Peyer's patch (tissue), 4 donors: ENCODE measurements around the gene WIPF1.

ENCODE experiments used
- POLR2A ChIP-seq, 2 donors: fragments of 450-650 bp; IDR thresholded peaks; one replicate each; pipeline ENCODE4 v1.5.1; 2017; ENCODE audit warnings: antibody characterized with exemption in 2 of 2, mild to moderate bottlenecking in 2 of 2, moderate library complexity in 2 of 2
- TF ChIP-seq, protein P1 (sequence below), 6 experiments: fragments of 450-650 bp in 4 of 6; fragments of 200-600 bp in 2 of 6; sonication (generic) in 1 of 6; IDR thresholded peaks; one replicate each; pipeline ENCODE4 v1.5.1; 2017 to 2019; ENCODE audit warnings: antibody characterized with exemption in 6 of 6, mild to moderate bottlenecking in 3 of 6, moderate library complexity in 1 of 6

DNA sequence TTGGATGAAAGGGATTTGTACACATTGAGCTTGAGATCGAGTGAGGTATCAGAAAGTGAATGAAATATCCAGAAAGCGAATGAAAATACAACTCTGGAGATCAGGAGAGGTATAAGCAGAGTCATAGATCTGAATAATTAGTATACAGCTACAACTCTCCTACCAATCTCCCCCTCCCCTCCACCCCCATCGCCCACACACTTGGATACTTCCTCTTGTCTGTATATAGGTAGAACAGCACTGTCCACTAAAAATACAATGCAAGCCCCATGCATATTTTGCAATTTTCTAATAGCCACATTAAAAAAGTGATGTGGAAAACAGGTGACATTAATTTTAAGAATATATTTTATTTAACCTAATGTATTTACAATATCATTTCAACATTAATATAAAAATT, 23.7 kb upstream of the WIPF1 start:
- TF ChIP-seq, protein P1, sequence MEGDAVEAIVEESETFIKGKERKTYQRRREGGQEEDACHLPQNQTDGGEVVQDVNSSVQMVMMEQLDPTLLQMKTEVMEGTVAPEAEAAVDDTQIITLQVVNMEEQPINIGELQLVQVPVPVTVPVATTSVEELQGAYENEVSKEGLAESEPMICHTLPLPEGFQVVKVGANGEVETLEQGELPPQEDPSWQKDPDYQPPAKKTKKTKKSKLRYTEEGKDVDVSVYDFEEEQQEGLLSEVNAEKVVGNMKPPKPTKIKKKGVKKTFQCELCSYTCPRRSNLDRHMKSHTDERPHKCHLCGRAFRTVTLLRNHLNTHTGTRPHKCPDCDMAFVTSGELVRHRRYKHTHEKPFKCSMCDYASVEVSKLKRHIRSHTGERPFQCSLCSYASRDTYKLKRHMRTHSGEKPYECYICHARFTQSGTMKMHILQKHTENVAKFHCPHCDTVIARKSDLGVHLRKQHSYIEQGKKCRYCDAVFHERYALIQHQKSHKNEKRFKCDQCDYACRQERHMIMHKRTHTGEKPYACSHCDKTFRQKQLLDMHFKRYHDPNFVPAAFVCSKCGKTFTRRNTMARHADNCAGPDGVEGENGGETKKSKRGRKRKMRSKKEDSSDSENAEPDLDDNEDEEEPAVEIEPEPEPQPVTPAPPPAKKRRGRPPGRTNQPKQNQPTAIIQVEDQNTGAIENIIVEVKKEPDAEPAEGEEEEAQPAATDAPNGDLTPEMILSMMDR (IDR thresholded peaks at IDR 0.05) = no peak
- TF ChIP-seq POLR2A (IDR thresholded peaks at IDR 0.05) = no peak
